Hepatocyte (in vitro differentiated cells): ENCODE data around the gene CEP19. TPM values are rescaled to one million over a fixed set of nuclear protein-coding genes. Genes with fewer than 3 reads are reported as not detected.

Experiments used
- DNase-seq: peaks from one replicate; pipeline ENCODE4 v3.0.0-alpha.2; 2016; ENCODE audit warnings: low spot score
- H2AFZ ChIP-seq: fragments of 200-600 bp; sonication (generic); 2 replicates; pipeline ENCODE4 v1.6.0; 2016; ENCODE audit warnings: antibody characterized with exemption, mild to moderate bottlenecking
- H3K27ac ChIP-seq: fragments of 200-600 bp; sonication (generic); 2 replicates; pipeline ENCODE4 v1.5.1; 2016; ENCODE audit warnings: mild to moderate bottlenecking
- H3K27me3 ChIP-seq: fragments of 200-600 bp; sonication (generic); 2 replicates; pipeline ENCODE4 v1.6.1; 2016
- H3K36me3 ChIP-seq: fragments of 200-600 bp; sonication (generic); replicated peaks from 2 replicates; pipeline ENCODE4 v1.5.1; 2016; ENCODE audit warnings: low read depth; ENCODE audit not compliant: insufficient read depth
- H3K4me1 ChIP-seq: fragments of 200-600 bp; sonication (generic); 2 replicates; pipeline ENCODE4 v1.5.1; 2016; ENCODE audit warnings: mild to moderate bottlenecking, moderate library complexity; ENCODE audit not compliant: insufficient read depth
- H3K4me2 ChIP-seq: fragments of 200-600 bp; sonication (generic); 2 replicates; pipeline ENCODE4 v1.6.0; 2016
- H3K4me3 ChIP-seq: fragments of 200-600 bp; sonication (generic); 2 replicates; pipeline ENCODE4 v1.5.1; 2016; ENCODE audit warnings: mild to moderate bottlenecking
- H3K79me2 ChIP-seq: fragments of 200-600 bp; sonication (generic); 2 replicates; pipeline ENCODE4 v1.6.0; 2017; ENCODE audit warnings: mild to moderate bottlenecking
- H3K9me2 ChIP-seq: fragments of 200-600 bp; sonication (generic); replicated peaks from 2 replicates; pipeline ENCODE4 v1.6.0; 2017; ENCODE audit warnings: mild to moderate bottlenecking; ENCODE audit not compliant: insufficient read depth
- H3K9me3 ChIP-seq: fragments of 200-600 bp; sonication (generic); 2 replicates; pipeline ENCODE4 v1.5.1; 2016; ENCODE audit warnings: low read depth, mild to moderate bottlenecking
- H4K20me1 ChIP-seq: fragments of 200-600 bp; sonication (generic); 2 replicates; pipeline ENCODE4 v1.6.0; 2016; ENCODE audit warnings: mild to moderate bottlenecking; ENCODE audit not compliant: insufficient read depth, poor library complexity, severe bottlenecking
- EZH2 ChIP-seq: fragments of 200-600 bp; sonication (generic); IDR thresholded peaks from 2 replicates; pipeline ENCODE4 v1.6.1; 2016; ENCODE audit warnings: antibody characterized with exemption, mild to moderate bottlenecking, borderline replicate concordance
- EZH2phosphoT487 ChIP-seq: fragments of 200-600 bp; sonication (generic); IDR thresholded peaks from one replicate; pipeline ENCODE4 v1.6.1; 2018; ENCODE audit warnings: antibody characterized with exemption, mild to moderate bottlenecking, low read depth, moderate library complexity; ENCODE audit not compliant: unreplicated experiment, severe bottlenecking
- WGBS: methylation state at CpG from one replicate; pipeline ENCODE4 v1.1.6; 2016; ENCODE audit warnings: low lambda C conversion rate; ENCODE audit errors: missing lambda C conversion rate; 5-methylcytosine and 5-hydroxymethylcytosine counted together
- polyA plus RNA-seq: library from polyadenylated mRNA; unstranded; fragments of >200 nt; fragmentation: Nextera tagmentation; extraction: Ambion mirVana; gene quantifications from 2 replicates; pipeline ENCODE4 v1.2.1, GENCODE V29; 2016
- total RNA-seq: library from RNA; depleted of rRNA; stranded (reverse); fragments of >200 nt; gene quantifications from 2 replicates; pipeline ENCODE4 v1.2.3, GENCODE V29; 2014
- TF ChIP-seq, protein P1 (sequence below): fragments of 200-600 bp; sonication (generic); IDR thresholded peaks from 2 replicates; pipeline ENCODE4 v1.5.1; 2016; ENCODE audit warnings: antibody characterized with exemption, mild to moderate bottlenecking; ENCODE audit not compliant: poor library complexity

The CEP19 gene
- total and polyA plus RNA-seq, 2 experiments from 2014 or later: 3.8 to 6.0 TPM

DNA sequence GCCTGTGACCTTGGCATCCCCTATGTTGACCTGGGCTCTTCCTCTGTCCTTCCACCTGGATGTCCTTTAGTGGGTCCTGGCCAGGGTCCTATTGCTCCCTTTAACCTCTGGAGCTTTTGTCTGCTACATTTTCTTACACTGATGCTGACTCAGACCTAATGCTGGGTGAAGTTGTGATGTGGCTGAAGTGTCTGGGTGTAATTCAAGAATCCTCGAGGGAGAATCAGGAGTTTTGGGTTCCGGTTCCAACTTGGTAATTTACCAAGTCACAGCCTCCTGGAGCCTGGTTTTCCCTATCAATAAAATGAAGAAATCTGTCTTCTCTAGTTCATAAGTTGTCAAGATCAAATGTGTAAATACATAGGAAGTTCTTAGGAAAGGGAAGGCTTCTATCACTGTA, 25.6 kb downstream of the CEP19 start:
- TF ChIP-seq EZH2phosphoT487 (no peak), EZH2 (no peak)
- TF ChIP-seq, protein P1, sequence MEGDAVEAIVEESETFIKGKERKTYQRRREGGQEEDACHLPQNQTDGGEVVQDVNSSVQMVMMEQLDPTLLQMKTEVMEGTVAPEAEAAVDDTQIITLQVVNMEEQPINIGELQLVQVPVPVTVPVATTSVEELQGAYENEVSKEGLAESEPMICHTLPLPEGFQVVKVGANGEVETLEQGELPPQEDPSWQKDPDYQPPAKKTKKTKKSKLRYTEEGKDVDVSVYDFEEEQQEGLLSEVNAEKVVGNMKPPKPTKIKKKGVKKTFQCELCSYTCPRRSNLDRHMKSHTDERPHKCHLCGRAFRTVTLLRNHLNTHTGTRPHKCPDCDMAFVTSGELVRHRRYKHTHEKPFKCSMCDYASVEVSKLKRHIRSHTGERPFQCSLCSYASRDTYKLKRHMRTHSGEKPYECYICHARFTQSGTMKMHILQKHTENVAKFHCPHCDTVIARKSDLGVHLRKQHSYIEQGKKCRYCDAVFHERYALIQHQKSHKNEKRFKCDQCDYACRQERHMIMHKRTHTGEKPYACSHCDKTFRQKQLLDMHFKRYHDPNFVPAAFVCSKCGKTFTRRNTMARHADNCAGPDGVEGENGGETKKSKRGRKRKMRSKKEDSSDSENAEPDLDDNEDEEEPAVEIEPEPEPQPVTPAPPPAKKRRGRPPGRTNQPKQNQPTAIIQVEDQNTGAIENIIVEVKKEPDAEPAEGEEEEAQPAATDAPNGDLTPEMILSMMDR: no peak
- no peak overlapping the region for H3K27ac ChIP-seq
- no peaks in the 10 kb centered on the region for H3K79me2 ChIP-seq
- H2AFZ ChIP-seq: no peak overlapping the region
- H3K36me3 ChIP-seq: no peaks in the 10 kb centered on the region
- no peaks in the 10 kb centered on the region for H3K9me3 ChIP-seq
- H3K4me3 ChIP-seq: no peak overlapping the region
- H4K20me1 ChIP-seq: no peaks in the 10 kb centered on the region
- H3K9me2 ChIP-seq: no peaks in the 10 kb centered on the region
- H3K4me1 ChIP-seq: no peaks in the 10 kb centered on the region
- no peaks in the 10 kb centered on the region for H3K27me3 ChIP-seq
- 80% methylated on average over 2 of the region's 2 CpGs for WGBS
- DNase-seq: no peak
- H3K4me2 ChIP-seq: no peak overlapping the region

DNA sequence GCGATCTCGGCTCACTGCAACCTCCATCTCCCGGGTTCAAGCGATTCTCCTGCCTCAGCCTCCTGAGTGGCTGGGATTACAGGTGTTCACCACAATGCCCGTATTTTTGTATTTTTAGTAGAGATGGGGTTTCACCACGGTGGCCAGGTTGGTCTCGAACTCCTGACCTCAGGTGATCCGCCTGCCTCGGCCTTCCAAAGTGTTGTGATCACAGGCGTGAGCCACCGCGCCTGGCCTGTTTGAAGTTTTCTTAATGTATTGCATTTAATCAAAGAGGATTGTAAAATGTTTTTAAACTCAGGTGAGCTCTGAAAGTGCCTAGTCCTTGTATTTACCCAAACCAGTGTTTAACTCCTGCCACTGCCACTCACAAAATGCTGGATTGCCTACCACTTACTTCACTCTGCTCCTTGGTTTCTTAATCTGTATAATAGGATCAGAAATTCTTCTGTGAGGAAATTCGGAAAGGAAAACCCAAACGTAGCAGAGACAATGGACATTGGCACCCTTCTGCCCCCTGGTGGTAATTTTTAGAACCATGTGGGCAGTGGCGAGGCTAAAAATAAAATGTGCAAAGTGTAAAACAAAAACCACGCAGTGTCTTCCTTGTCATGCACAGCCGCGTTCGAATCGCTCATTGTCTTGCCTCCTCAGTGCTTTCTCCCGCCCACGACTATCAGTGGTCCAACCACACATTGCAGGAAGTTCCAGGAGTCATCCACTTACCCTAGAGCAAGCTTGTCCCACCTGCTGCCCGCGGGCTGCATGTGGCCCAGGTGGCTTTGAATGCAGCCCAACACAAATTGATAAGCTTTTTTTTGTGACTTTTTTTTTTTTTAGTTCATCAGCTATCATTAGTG, 27.3 kb downstream of the CEP19 start:
- no peaks in the 10 kb centered on the region for H3K4me1 ChIP-seq
- H3K9me3 ChIP-seq: no peaks in the 10 kb centered on the region
- H3K27ac ChIP-seq: no peak overlapping the region
- H3K4me3 ChIP-seq: no peak overlapping the region
- peak; percentile 75 for DNase-seq
- H3K36me3 ChIP-seq: no peaks in the 10 kb centered on the region
- WGBS: 55% methylated on average over 24 of the region's 24 CpGs
- H3K4me2 ChIP-seq: peak overlapping the region; percentile 35
- H3K9me2 ChIP-seq: no peaks in the 10 kb centered on the region
- H3K27me3 ChIP-seq: no peaks in the 10 kb centered on the region
- H3K79me2 ChIP-seq: no peaks in the 10 kb centered on the region
- H4K20me1 ChIP-seq: no peaks in the 10 kb centered on the region
- TF ChIP-seq, protein P1: peak; percentile 93
- TF ChIP-seq EZH2phosphoT487 (no peak), EZH2 (no peak)
- no peak overlapping the region for H2AFZ ChIP-seq

DNA sequence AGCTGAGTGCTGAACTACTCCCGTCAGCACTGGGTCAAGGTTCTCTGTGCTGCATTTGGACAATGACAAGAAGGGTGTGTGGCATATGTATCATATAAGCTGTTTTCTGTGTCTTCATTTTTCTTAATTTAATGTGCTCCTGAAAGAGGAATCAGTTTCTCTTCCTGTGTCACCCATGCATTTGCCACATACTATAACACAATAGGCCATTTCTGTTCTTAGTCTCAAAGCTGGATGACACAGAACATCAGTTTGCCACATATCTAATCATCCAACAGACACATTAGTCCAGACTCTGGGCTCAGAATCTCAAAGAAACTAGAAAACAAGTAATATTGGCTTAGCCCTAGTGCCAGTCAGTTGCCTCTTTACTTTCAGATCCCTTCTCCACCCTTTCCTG, 34.1 kb downstream of the CEP19 start:
- Histone ChIP-seq H4K20me1 (no peaks in the 10 kb centered on the region), H3K4me1 (no peaks in the 10 kb centered on the region), H3K4me2 (no peak overlapping the region), H3K36me3 (no peaks in the 10 kb centered on the region), H3K27ac (peak overlapping the region; percentile 16), H3K9me3 (no peaks in the 10 kb centered on the region), H2AFZ (no peak overlapping the region), H3K9me2 (no peaks in the 10 kb centered on the region), H3K79me2 (no peaks in the 10 kb centered on the region), H3K4me3 (no peak overlapping the region), H3K27me3 (no peaks in the 10 kb centered on the region)
- no peak for DNase-seq
- no peak for TF ChIP-seq EZH2phosphoT487
- no peak for TF ChIP-seq EZH2
- TF ChIP-seq, protein P1: no peak
- WGBS: 29% methylated on average over 1 of the region's 1 CpG
